Measurements from ENCODE around the gene COL16A1.
"Not testable (repeated sequence)": the region's sequence is repeated elsewhere in the genome, so short reads cannot be mapped to it uniquely, and the experiment has no call there.

The COL16A1 gene

GRCh38 chr1:31732751-31733289, 29.0 kb upstream of the COL16A1 start:
- no peak for DNase-seq

- DNase-seq = no peak
These were observed 28.5 kb upstream of the COL16A1 start for GRCh38 chr1:31732343-31732742.

GRCh38 chr1:31731049-31731565, 27.3 kb upstream of the COL16A1 start:
- DNase-seq = no peak

- no peak for DNase-seq
These were observed 26.7 kb upstream of the COL16A1 start for GRCh38 chr1:31730336-31731048.

- DNase-seq = no peak
These were observed 24.0 kb upstream of the COL16A1 start for GRCh38 chr1:31727849-31728248.

- no peak for DNase-seq
These were observed 23.4 kb upstream of the COL16A1 start for GRCh38 chr1:31727195-31727594.

GRCh38 chr1:31726715-31727114, 22.9 kb upstream of the COL16A1 start:
- DNase-seq = no peak

- no peak for DNase-seq
These were observed 22.1 kb upstream of the COL16A1 start for GRCh38 chr1:31725777-31726535.

GRCh38 chr1:31725134-31725533, 21.3 kb upstream of the COL16A1 start:
- no peak for DNase-seq

GRCh38 chr1:31723828-31724359, 20.1 kb upstream of the COL16A1 start:
- no peak for DNase-seq

GRCh38 chr1:31718327-31718897, 14.6 kb upstream of the COL16A1 start:
- no peak for DNase-seq

GRCh38 chr1:31717341-31717740, 13.5 kb upstream of the COL16A1 start:
- no peak for DNase-seq

GRCh38 chr1:31715873-31716220, 12.0 kb upstream of the COL16A1 start:
- no peak for DNase-seq

- no peak for DNase-seq
These were observed 11.5 kb upstream of the COL16A1 start for GRCh38 chr1:31715087-31715872.

- peak; percentile 14 for DNase-seq
These were observed 10.7 kb upstream of the COL16A1 start for GRCh38 chr1:31714442-31715086.

GRCh38 chr1:31712630-31713029, 8.8 kb upstream of the COL16A1 start:
- no peak for DNase-seq

GRCh38 chr1:31712068-31712467, 8.3 kb upstream of the COL16A1 start:
- DNase-seq = no peak

- no peak for DNase-seq
These were observed 4.5 kb upstream of the COL16A1 start for GRCh38 chr1:31708324-31708723.

GRCh38 chr1:31707711-31708110, 3.9 kb upstream of the COL16A1 start:
- DNase-seq = no peak

- DNase-seq = not testable (repeated sequence)
These were observed 3.3 kb upstream of the COL16A1 start for GRCh38 chr1:31707059-31707600.

- no peak for DNase-seq
These were observed 2.7 kb upstream of the COL16A1 start for GRCh38 chr1:31706384-31707058.
